HepG2 (cell line): ENCODE measurements around the gene ARL16. TPM values are rescaled to one million over a fixed set of nuclear protein-coding genes. Genes with fewer than 3 reads are reported as not detected.

Experiments used
- ATAC-seq: fragments of 200-7000 bp; cut with Tn5 transposase; 3 replicates; pipeline ENCODE4 v1.9.1; 2020; ENCODE audit warnings: mild to moderate bottlenecking, moderate library complexity
- BruUV-seq: library from RNA; stranded (reverse); fragments of 400-500 nt; replicated peaks from 2 replicates; lab custom pipeline; 2021; lab: Mats Ljungman, UMichigan
- CTCF ChIA-PET: fragments of 300-600 bp; formaldehyde crosslinking; extraction: SDS; loops from one replicate; lab custom pipeline; 2021; ENCODE audit warnings: low total read pairs, inconsistent platforms, low intra/inter-chr PET ratio; lab: Yijun Ruan, JAX
- POLR2A ChIA-PET: fragments of 350-600 bp; sonication (Branson Sonifier 250); formaldehyde crosslinking; loops from one replicate; lab custom pipeline; 2020; ENCODE audit warnings: antibody characterized with exemption, inconsistent platforms; lab: Yijun Ruan, JAX
- DNase-seq: peaks from one replicate; pipeline ENCODE4 v3.0.0-alpha.2; 2015; ENCODE audit warnings: low spot score
- FAIRE-seq: peaks from 3 replicates; lab custom pipeline; 2011; peaks lifted over from hg19 to GRCh38; lab: Jason Lieb, UNC
- H2AFZ ChIP-seq: one replicate; pipeline ENCODE4 v1.6.1; 2011; ENCODE audit warnings: low read length, inconsistent platforms
- H3K27ac ChIP-seq: fragments of 300-600 bp; 3 replicates; pipeline ENCODE4 v1.8.0; 2011; ENCODE audit warnings: mixed run types, mild to moderate bottlenecking, mixed read lengths, low read length, inconsistent platforms; ENCODE audit not compliant: insufficient read depth; ENCODE audit errors: extremely low read length
- H3K27me3 ChIP-seq, 2 experiments: fragments of 200-600 bp in 1 of 2; 2 replicates in 1 of 2; 3 replicates in 1 of 2; pipeline versions ENCODE4 v1.6.0 to v1.8.0; 2011; ENCODE audit warnings: low read length in 2 of 2, mild to moderate bottlenecking in 2 of 2, moderate library complexity in 2 of 2, inconsistent platforms in 1 of 2; ENCODE audit not compliant: insufficient read depth in 2 of 2, control insufficient read depth in 1 of 2
- H3K36me3 ChIP-seq, 2 experiments: fragments of 200-600 bp in 1 of 2; replicated peaks in 1 of 2; 2 replicates in 1 of 2; 3 replicates in 1 of 2; pipeline versions ENCODE4 v1.5.1 to v1.8.0; 2011; ENCODE audit warnings: low read length in 2 of 2, inconsistent platforms in 1 of 2; ENCODE audit not compliant: insufficient read depth in 2 of 2, control insufficient read depth in 1 of 2
- H3K4me1 ChIP-seq: 2 replicates; pipeline ENCODE4 v1.5.1; 2012; ENCODE audit warnings: low read length, inconsistent platforms; ENCODE audit not compliant: insufficient read depth
- H3K4me2 ChIP-seq: 2 replicates; pipeline ENCODE4 v1.6.0; 2011; ENCODE audit warnings: low read depth, low read length, inconsistent platforms
- H3K4me3 ChIP-seq, 3 experiments: fragments of 200-600 bp in 1 of 3; sonication (generic), shearing (Covaris generic) in 1 of 3; replicated peaks in 1 of 3; 2 replicates each; pipeline ENCODE4 v1.5.1; 2011 to 2016; ENCODE audit warnings: low read length in 3 of 3, inconsistent platforms in 2 of 3, low read depth in 2 of 3, mild to moderate bottlenecking in 2 of 3, control low read depth in 1 of 3, mixed read lengths in 1 of 3; ENCODE audit not compliant: insufficient read depth in 1 of 3
- H3K79me2 ChIP-seq: one replicate; pipeline ENCODE4 v1.6.1; 2011; ENCODE audit warnings: low read length, inconsistent platforms; ENCODE audit not compliant: insufficient read depth
- H3K9ac ChIP-seq: 2 replicates; pipeline ENCODE4 v1.6.0; 2011; ENCODE audit warnings: mild to moderate bottlenecking, low read depth, low read length, inconsistent platforms; ENCODE audit not compliant: insufficient read depth
- H3K9me3 ChIP-seq: 2 replicates; pipeline ENCODE4 v1.5.1; 2012; ENCODE audit warnings: mild to moderate bottlenecking, low read length
- H4K20me1 ChIP-seq: 2 replicates; pipeline ENCODE4 v1.6.0; 2011; ENCODE audit warnings: inconsistent platforms, mild to moderate bottlenecking, low read length, moderate library complexity; ENCODE audit not compliant: insufficient read depth
- AGO2 ChIP-seq: fragments of 200-400 bp; formaldehyde crosslinking; optimal IDR thresholded peaks from 2 replicates; pipeline ENCODE3; 2017; ENCODE audit warnings: mild to moderate bottlenecking, low read depth, low read length, moderate library complexity
- HNRNPK ChIP-seq: fragments of 200-400 bp; formaldehyde crosslinking; IDR thresholded peaks from 2 replicates; pipeline ENCODE4 v1.6.1; 2018; ENCODE audit warnings: low read length, low read depth, moderate library complexity, mild to moderate bottlenecking; ENCODE audit not compliant: poor library complexity, severe bottlenecking
- HNRNPLL ChIP-seq: fragments of 200-400 bp; formaldehyde crosslinking; IDR thresholded peaks from 2 replicates; pipeline ENCODE4 v1.6.1; 2017; ENCODE audit warnings: mild to moderate bottlenecking, low read depth, low read length; ENCODE audit not compliant: poor library complexity, severe bottlenecking
- MXD4 ChIP-seq: IDR thresholded peaks from 2 replicates; pipeline ENCODE4 v1.6.1; 2016; ENCODE audit warnings: mild to moderate bottlenecking, missing biosample characterization, missing genetic modification reagents
- PHF5A ChIP-seq: IDR thresholded peaks from one replicate; pipeline ENCODE4 v1.6.1; 2018; ENCODE audit warnings: low read depth, missing genetic modification reagents; ENCODE audit not compliant: unreplicated experiment
- RBFOX2 ChIP-seq: fragments of 200-400 bp; formaldehyde crosslinking; IDR thresholded peaks from 2 replicates; pipeline ENCODE4 v1.6.1; 2017; ENCODE audit warnings: low read depth, mild to moderate bottlenecking, low read length
- RBM39 ChIP-seq: fragments of 200-400 bp; formaldehyde crosslinking; IDR thresholded peaks from one replicate; pipeline ENCODE4 v1.6.1; 2018; ENCODE audit warnings: antibody characterized with exemption, mild to moderate bottlenecking, low read depth, low read length; ENCODE audit not compliant: poor library complexity, severe bottlenecking
- RXRA ChIP-seq: sonication (generic); formaldehyde crosslinking; IDR thresholded peaks from 2 replicates; pipeline ENCODE4 v1.5.1; 2020; ENCODE audit warnings: missing genetic modification reagents
- ZC3H13 ChIP-seq: sonication (generic); formaldehyde crosslinking; IDR thresholded peaks from 2 replicates; pipeline ENCODE4 v1.8.1; 2023; ENCODE audit warnings: mild to moderate bottlenecking, missing genetic modification reagents, moderate library complexity
- ZFP1 ChIP-seq: IDR thresholded peaks from 2 replicates; pipeline ENCODE4 v1.6.1; 2016
- WGBS: methylation state at CpG from one replicate; pipeline ENCODE4 v1.1.6; 2017; ENCODE audit warnings: low lambda C conversion rate; 5-methylcytosine and 5-hydroxymethylcytosine counted together
- in situ Hi-C: cut with HindIII; loops from 2 replicates; pipeline ENCODE4 v1.10.0; 2017; ENCODE audit warnings: low pct_unique_long_range_greater_than_20kb; ENCODE audit not compliant: extremely low pct_ligation_motif_present
- intact Hi-C: fragments of 100-400 bp; cut with micrococcal nuclease; formaldehyde crosslinking; loops from one replicate; pipeline ENCODE4 v1.10.0; 2022; ENCODE audit not compliant: unreplicated experiment
- polyA plus RNA-seq, 8 experiments: library from polyadenylated mRNA; depleted of rRNA in 3 of 8; stranded (reverse) in 7 of 8; unstranded in 1 of 8; fragments of >200 nt; fragmentation: Illumina TruSeq in 4 of 8; extraction: Trizol in 4 of 8; gene quantifications; 2 replicates each; pipeline versions ENCODE4 v1.2.1 to v1.2.3, GENCODE V29; 2011 to 2016; ENCODE audit warnings: low read depth in 4 of 8, missing spikeins in 1 of 8, mixed read lengths in 1 of 8; ENCODE audit not compliant: insufficient read depth in 1 of 8
- total RNA-seq, 5 experiments: library from RNA; depleted of rRNA; stranded (reverse); fragments of >200 nt; fragmentation: Illumina TruSeq; extraction: Trizol; gene quantifications; 2 replicates each; pipeline ENCODE4 v1.2.3, GENCODE V29; 2016; ENCODE audit warnings: low read depth in 1 of 5
- TF ChIP-seq, protein P1 (sequence below): sonication (generic); formaldehyde crosslinking; IDR thresholded peaks from 2 replicates; pipeline ENCODE4 v1.4.0; 2020; ENCODE audit warnings: missing genetic modification reagents
- TF ChIP-seq, protein P2 (sequence below): sonication (generic); formaldehyde crosslinking; IDR thresholded peaks from 2 replicates; pipeline ENCODE4 v1.8.0; 2022; ENCODE audit warnings: mild to moderate bottlenecking, missing genetic modification reagents
- TF ChIP-seq, protein P3 (sequence below): sonication (generic); formaldehyde crosslinking; IDR thresholded peaks from 2 replicates; pipeline ENCODE4 v1.8.0; 2022; ENCODE audit warnings: mild to moderate bottlenecking, missing genetic modification reagents, moderate library complexity

The ARL16 gene
- total and polyA plus RNA-seq, 2 of the 13 experiments (the other 11 are each of a cell fraction or from before 2014, with no cell fraction given): 20.8 to 30.8 TPM

DNA sequence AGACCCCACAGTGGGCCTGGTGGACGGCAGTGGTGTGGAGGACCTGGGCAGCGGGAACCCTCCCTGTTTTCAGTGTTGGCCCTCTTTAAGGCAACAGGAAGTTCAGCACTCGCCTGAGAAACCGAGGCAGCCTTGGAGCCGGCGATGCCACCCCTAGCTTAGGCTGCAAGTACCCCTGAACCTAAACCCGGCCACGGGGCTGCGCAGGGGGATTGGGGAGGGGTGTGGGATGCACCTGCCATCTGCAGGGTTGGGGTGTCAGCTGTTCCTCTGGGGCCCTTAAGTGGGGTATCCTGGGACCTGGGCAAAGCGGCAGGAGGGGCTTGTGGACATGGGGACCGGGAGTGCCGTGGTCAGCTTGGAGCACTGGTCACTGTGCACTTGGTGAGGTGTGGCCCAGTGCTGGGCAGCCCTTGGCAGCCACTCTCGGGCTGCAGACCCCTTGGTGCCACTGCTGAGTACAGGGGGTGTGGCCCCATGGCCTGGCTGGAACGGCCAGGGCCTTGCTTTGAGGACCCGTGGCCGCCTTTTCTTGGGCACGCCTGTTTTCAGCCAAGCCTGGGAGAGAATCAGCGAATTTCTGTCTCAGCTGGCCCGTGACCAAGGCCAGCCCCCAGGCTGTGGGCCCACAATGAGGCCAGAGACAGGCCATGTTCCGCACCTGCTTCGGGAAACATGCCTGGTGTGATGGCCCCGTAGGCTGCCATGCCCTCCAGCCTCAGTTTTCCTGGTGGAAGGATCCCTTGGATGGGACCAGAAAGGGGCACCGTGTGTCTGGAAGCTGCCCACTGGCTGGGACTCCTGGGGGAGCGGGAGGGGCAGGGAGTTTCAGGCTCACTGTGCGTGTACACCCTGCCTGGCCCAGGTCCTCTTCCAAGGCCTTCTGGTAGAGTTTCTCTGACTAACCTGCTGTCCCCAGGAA lies 24.4 kb upstream of the ARL16 start (continued):
- TF ChIP-seq RXRA (CRISPR knock-in tag) (0 out of 2 replicates have a peak, but pooled peaks have one; percentile 3), ZC3H13 (CRISPR knock-in tag) (peak; percentile 60; the same call in 1 of the 2 replicates)

DNA sequence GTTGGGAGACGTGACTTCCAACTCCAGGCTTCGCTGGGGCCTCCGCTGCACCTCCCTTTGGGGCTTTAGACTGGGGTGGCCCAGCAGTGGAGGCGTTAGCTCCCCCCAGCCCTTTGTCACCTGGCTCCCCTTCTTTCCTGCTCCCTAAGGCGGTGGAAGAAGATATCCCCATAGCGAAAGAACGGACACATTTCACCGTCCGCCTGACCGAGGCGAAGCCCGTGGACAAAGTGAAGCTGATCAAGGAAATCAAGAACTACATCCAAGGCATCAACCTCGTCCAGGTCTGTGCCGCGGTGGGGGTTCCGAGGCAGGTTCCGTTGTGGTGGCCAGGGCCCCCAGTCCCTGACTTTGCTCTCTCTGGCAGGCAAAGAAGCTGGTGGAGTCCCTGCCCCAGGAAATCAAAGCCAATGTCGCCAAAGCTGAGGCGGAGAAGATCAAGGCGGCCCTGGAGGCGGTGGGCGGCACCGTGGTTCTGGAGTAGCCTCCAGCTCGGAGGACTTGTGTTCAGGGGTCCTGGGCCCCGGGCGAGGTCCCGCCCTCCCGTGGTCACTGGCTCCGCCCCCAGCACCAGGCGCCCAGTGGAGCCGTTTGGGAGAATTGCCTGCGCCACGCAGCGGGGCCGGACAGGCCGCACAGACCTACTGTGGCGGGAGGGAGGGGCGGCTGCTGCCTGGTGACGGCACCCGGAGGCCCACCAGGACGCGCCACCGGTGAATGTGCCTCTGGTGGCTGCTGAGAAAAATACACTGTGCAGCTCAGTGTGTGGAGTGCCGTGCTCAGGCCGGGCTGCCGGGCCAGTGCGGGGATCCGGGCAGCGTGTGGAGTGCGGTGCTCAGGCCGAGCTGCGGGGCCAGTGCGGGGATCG lies 23.4 kb upstream of the ARL16 start:
- peaks cover 18 to 37% of the 10 kb centered on the region in 2 experiments for H3K36me3 ChIP-seq
- H3K4me1 ChIP-seq: peaks cover 35% of the 10 kb centered on the region
- DNase-seq (no peak), FAIRE-seq (no peak), ATAC-seq (no peak)
- TSS peak; percentile 16 for BruUV-seq
- in situ Hi-C loops: no loop called here
- H3K9me3 ChIP-seq: no peaks in the 10 kb centered on the region
- ChIA-PET POLR2A (interaction anchor here (1.3 to 4.2 kb wide), 3 partner anchors 20 to 154 kb away, joined by 3 to 25 read pairs (median 17); partner anchors contain the start of genes ARL16, HGS and P4HB), CTCF (no interaction called here)
- no peak overlapping the region for H3K4me2 ChIP-seq
- H2AFZ ChIP-seq: no peak overlapping the region
- no peaks in the 10 kb centered on the region; a peak in 1 of 5 replicates for H3K27me3 ChIP-seq
- no peak overlapping the region for H3K4me3 ChIP-seq
- peaks cover 34% of the 10 kb centered on the region for H3K79me2 ChIP-seq
- intact Hi-C loops: no loop called here
- WGBS: 97% methylated on average over 38 of the region's 54 CpGs
- no peak overlapping the region for H3K9ac ChIP-seq
- TF ChIP-seq AGO2 (peak; percentile 93), HNRNPLL (peak; percentile 24), RBFOX2 (peak; percentile 82), RBM39 (peak; percentile 48), ZFP1 (CRISPR knock-in tag) (no peak), MXD4 (CRISPR knock-in tag) (no peak), HNRNPK (peak; percentile 16), PHF5A (CRISPR knock-in tag) (no peak)
- TF ChIP-seq, protein P1, sequence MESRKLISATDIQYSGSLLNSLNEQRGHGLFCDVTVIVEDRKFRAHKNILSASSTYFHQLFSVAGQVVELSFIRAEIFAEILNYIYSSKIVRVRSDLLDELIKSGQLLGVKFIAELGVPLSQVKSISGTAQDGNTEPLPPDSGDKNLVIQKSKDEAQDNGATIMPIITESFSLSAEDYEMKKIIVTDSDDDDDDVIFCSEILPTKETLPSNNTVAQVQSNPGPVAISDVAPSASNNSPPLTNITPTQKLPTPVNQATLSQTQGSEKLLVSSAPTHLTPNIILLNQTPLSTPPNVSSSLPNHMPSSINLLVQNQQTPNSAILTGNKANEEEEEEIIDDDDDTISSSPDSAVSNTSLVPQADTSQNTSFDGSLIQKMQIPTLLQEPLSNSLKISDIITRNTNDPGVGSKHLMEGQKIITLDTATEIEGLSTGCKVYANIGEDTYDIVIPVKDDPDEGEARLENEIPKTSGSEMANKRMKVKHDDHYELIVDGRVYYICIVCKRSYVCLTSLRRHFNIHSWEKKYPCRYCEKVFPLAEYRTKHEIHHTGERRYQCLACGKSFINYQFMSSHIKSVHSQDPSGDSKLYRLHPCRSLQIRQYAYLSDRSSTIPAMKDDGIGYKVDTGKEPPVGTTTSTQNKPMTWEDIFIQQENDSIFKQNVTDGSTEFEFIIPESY (CRISPR knock-in tag): peak; percentile 91
- TF ChIP-seq, protein P2, sequence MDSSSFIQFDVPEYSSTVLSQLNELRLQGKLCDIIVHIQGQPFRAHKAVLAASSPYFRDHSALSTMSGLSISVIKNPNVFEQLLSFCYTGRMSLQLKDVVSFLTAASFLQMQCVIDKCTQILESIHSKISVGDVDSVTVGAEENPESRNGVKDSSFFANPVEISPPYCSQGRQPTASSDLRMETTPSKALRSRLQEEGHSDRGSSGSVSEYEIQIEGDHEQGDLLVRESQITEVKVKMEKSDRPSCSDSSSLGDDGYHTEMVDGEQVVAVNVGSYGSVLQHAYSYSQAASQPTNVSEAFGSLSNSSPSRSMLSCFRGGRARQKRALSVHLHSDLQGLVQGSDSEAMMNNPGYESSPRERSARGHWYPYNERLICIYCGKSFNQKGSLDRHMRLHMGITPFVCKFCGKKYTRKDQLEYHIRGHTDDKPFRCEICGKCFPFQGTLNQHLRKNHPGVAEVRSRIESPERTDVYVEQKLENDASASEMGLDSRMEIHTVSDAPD: peak; percentile 29; the same call in 1 of the 2 replicates
- TF ChIP-seq, protein P3, sequence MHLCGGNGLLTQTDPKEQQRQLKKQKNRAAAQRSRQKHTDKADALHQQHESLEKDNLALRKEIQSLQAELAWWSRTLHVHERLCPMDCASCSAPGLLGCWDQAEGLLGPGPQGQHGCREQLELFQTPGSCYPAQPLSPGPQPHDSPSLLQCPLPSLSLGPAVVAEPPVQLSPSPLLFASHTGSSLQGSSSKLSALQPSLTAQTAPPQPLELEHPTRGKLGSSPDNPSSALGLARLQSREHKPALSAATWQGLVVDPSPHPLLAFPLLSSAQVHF: 0 out of 2 replicates have a peak, but pooled peaks have one; percentile 1
- no peak overlapping the region for H3K27ac ChIP-seq
- H4K20me1 ChIP-seq: no peaks in the 10 kb centered on the region; the same call in 1 of the 2 replicates
